Right lobe of liver (tissue), 6 donors: ENCODE data around the gene KIAA2012. TPM values are rescaled to one million over a fixed set of nuclear protein-coding genes. Genes with fewer than 3 reads are reported as not detected.

Source experiments
- ATAC-seq, 4 donors: fragments of 200-7000 bp; cut with Tn5 transposase; one replicate each; pipeline ENCODE4 v1.9.1; 2020; ENCODE audit warnings: mild to moderate bottlenecking in 4 of 4, moderate library complexity in 4 of 4
- DNase-seq, 3 donors: peaks; one replicate each; pipeline ENCODE4 v3.0.0-alpha.2; 2020
- H3K27ac ChIP-seq, 3 donors: fragments of 200-600 bp; one replicate each; pipeline ENCODE4 v1.8.0; 2022
- H3K27me3 ChIP-seq, 2 donors: fragments of 200-600 bp; one replicate each; pipeline ENCODE4 v1.8.0; 2022
- H3K36me3 ChIP-seq, 4 donors: fragments of 200-600 bp; sonication (generic) in 1 of 4; one replicate each; pipeline versions ENCODE4 v1.5.1 to v1.8.0; 2017 to 2022; ENCODE audit warnings: control low read depth in 1 of 4
- H3K4me1 ChIP-seq, 4 donors: fragments of 200-600 bp; sonication (generic) in 1 of 4; one replicate each; pipeline versions ENCODE4 v1.5.1 to v1.8.0; 2017 to 2022; ENCODE audit warnings: control low read depth in 1 of 4
- H3K4me3 ChIP-seq, 3 donors: fragments of 200-600 bp; one replicate each; pipeline ENCODE4 v1.8.0; 2022
- H3K9me3 ChIP-seq, 4 donors: fragments of 200-600 bp; sonication (generic) in 1 of 4; one replicate each; pipeline versions ENCODE4 v1.5.1 to v1.8.0; 2017 to 2022; ENCODE audit warnings: control low read depth in 1 of 4
- CTCF ChIP-seq, 4 donors: fragments of 200-600 bp in 3 of 4; fragments of 450-650 bp in 1 of 4; IDR thresholded peaks; one replicate each; pipeline versions ENCODE4 v1.5.1 to v1.8.0; 2016 to 2022; ENCODE audit warnings: antibody characterized with exemption in 4 of 4, mild to moderate bottlenecking in 2 of 4
- POLR2A ChIP-seq: fragments of 450-650 bp; IDR thresholded peaks from one replicate; pipeline ENCODE4 v1.6.1; 2017; ENCODE audit warnings: antibody characterized with exemption, mild to moderate bottlenecking
- WGBS: methylation state at CpG from one replicate; pipeline ENCODE4 v1.1.6; 2018; ENCODE audit warnings: low coverage, low lambda C conversion rate; ENCODE audit not compliant: insufficient coverage; ENCODE audit errors: missing lambda C conversion rate; 5-methylcytosine and 5-hydroxymethylcytosine counted together
- intact Hi-C, 2 donors: fragments of 100-400 bp; cut with DNase I; formaldehyde crosslinking; loops; one replicate each; pipeline versions ENCODE4 v1.11.2 to v1.14.1; 2022
- long read RNA-seq: library from polyadenylated mRNA; unstranded; transcript quantifications from one replicate; pipeline ENCODE4 v2.0.0, GENCODE V29; 2019
- total RNA-seq, 6 experiments: library from RNA; depleted of rRNA in 2 of 6; stranded (reverse); fragments of >200 nt in 2 of 6; fragmentation: NEBNext Ultra II Directional in 3 of 6; extraction: Animal tissue kit (Norgen Biotek cat#: 25700) in 3 of 6; gene quantifications; one replicate each; pipeline versions ENCODE4 v1.1.0 to v1.2.4, GENCODE V29; 2016 to 2023
- donor health status: DM: no; HTN: yes; CAD: no.
- donor health status: DM: no; HTN: no; CAD: no.
- donor health status: DM: no; HTN: no; CAD: no.
- donor health status: DM: no; HTN: yes; CAD: no.
- donor health status: DM: no; HTN: yes; CAD: no.

The KIAA2012 gene
- under 1 TPM; 0.11 to 0.56 (median 0.43) TPM for total RNA-seq
- long read RNA-seq, partial matches to known transcripts, result 0 of 1 reads
- long read RNA-seq, other reads (novel, unspliced or antisense), result 1 of 1 reads

GRCh38 chr2:202072737-202073401 lies at the start of gene KIAA2012:
Gene KIAA2012 (plus strand): TSS chr2:202073255. CDS start chr2:202073628, 373 bp downstream.
- intact Hi-C loops, result no loop called here
- Histone ChIP-seq H3K27ac (no peak within 1 kb of the TSS), H3K9me3 (no peaks in the 10 kb centered on the region), H3K4me3 (no peak within 1 kb of the TSS), H3K4me1 (no peaks in the 10 kb centered on the region), H3K27me3 (no peaks in the 10 kb centered on the region), H3K36me3 (no peaks in the 10 kb centered on the region)
- 37% methylated on average over 10 of the region's 11 CpGs for WGBS
- ATAC-seq (no peak), DNase-seq (no peak)
- TF ChIP-seq CTCF (IDR thresholded peaks at IDR 0.05), result no peak
- TF ChIP-seq POLR2A, result no peak

- no peaks in the 10 kb centered on the region for H3K36me3 ChIP-seq
- H3K4me3 ChIP-seq, result no peak overlapping the region
- DNase-seq (no peak), ATAC-seq (no peak)
- no peaks in the 10 kb centered on the region for H3K4me1 ChIP-seq
- intact Hi-C loops, result no loop called here
- no peaks in the 10 kb centered on the region for H3K9me3 ChIP-seq
- H3K27ac ChIP-seq, result no peak overlapping the region
- no peak for TF ChIP-seq CTCF (IDR thresholded peaks at IDR 0.05)
- TF ChIP-seq POLR2A, result no peak
- WGBS, result 85% methylated on average over 5 of the region's 8 CpGs
- no peaks in the 10 kb centered on the region for H3K27me3 ChIP-seq
Measured at GRCh38 chr2:202023904-202024266, 49.2 kb upstream of the KIAA2012 start.

- Histone ChIP-seq H3K27ac (no peak overlapping the region), H3K4me1 (no peaks in the 10 kb centered on the region), H3K9me3 (no peaks in the 10 kb centered on the region), H3K36me3 (no peaks in the 10 kb centered on the region), H3K27me3 (no peaks in the 10 kb centered on the region), H3K4me3 (no peak overlapping the region)
- TF ChIP-seq CTCF (IDR thresholded peaks at IDR 0.05) (no peak), POLR2A (no peak)
- WGBS, result 47% methylated on average over 8 of the region's 9 CpGs
- DNase-seq (no peak), ATAC-seq (no peak)
- intact Hi-C loops, result no loop called here
Measured at GRCh38 chr2:202024871-202025270, 48.2 kb upstream of the KIAA2012 start.

- Histone ChIP-seq H3K4me3 (no peak overlapping the region), H3K9me3 (no peaks in the 10 kb centered on the region), H3K4me1 (no peaks in the 10 kb centered on the region), H3K27me3 (no peaks in the 10 kb centered on the region), H3K36me3 (no peaks in the 10 kb centered on the region), H3K27ac (no peak overlapping the region)
- TF ChIP-seq POLR2A, result no peak
- TF ChIP-seq CTCF (IDR thresholded peaks at IDR 0.05), result no peak
- ATAC-seq (no peak), DNase-seq (no peak)
- 66% methylated on average over 5 of the region's 5 CpGs for WGBS
- intact Hi-C loops, result no loop called here
Measured at GRCh38 chr2:202025816-202026215, 47.2 kb upstream of the KIAA2012 start.
